ENCODE results near the gene DHRS9.

The DHRS9 gene

DNA sequence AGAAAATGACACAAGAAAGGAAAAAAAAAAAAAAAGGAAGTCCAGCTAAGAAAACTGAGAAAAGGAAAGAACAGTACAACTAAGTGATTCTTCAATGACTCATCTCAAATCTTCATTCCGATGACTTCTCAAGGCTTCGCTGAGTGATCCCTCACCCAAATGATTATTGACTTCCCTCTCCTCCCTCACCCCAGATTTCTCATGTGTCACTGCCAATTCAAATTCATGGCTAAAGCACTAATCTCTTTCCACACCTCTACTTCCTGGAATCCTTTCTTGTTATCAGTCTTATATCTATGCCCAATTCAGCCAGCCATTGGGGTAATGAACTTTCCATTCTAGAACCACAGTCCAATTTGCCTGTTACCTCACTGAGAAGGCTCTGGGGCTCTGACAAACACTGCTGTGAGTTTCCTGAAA lies 31.0 kb upstream of the DHRS9 start:
- Histone ChIP-seq H3K4me2 (ENCODE audit: low read depth, low read length) (no peak overlapping the region), H3K27ac (ENCODE audit: low read length) (no peak overlapping the region), H3K9me3 (replicated peaks; ENCODE audit: insufficient read depth, low read length) (no peaks in the 10 kb centered on the region), H3K4me1 (ENCODE audit: low read length) (peaks cover 9% of the 10 kb centered on the region), H3K4me3 (ENCODE audit: low read length) (no peak overlapping the region), H3K79me2 (ENCODE audit: low read length) (no peaks in the 10 kb centered on the region), H3K36me3 (replicated peaks; ENCODE audit: insufficient read depth, low read length) (no peaks in the 10 kb centered on the region), H4K20me1 (ENCODE audit: insufficient read depth, low read length) (no peaks in the 10 kb centered on the region), H3K27me3 (replicated peaks; ENCODE audit: insufficient read depth, low read length) (no peaks in the 10 kb centered on the region), H2AFZ (ENCODE audit: low read length) (no peak overlapping the region), H3K9me2 (replicated peaks; ENCODE audit: insufficient read depth, low read length) (no peaks in the 10 kb centered on the region), H3F3A (ENCODE audit: insufficient read depth, low read length) (no peaks in the 10 kb centered on the region), H3K9ac (ENCODE audit: low read length) (no peak overlapping the region)
- TF ChIP-seq, protein P1, sequence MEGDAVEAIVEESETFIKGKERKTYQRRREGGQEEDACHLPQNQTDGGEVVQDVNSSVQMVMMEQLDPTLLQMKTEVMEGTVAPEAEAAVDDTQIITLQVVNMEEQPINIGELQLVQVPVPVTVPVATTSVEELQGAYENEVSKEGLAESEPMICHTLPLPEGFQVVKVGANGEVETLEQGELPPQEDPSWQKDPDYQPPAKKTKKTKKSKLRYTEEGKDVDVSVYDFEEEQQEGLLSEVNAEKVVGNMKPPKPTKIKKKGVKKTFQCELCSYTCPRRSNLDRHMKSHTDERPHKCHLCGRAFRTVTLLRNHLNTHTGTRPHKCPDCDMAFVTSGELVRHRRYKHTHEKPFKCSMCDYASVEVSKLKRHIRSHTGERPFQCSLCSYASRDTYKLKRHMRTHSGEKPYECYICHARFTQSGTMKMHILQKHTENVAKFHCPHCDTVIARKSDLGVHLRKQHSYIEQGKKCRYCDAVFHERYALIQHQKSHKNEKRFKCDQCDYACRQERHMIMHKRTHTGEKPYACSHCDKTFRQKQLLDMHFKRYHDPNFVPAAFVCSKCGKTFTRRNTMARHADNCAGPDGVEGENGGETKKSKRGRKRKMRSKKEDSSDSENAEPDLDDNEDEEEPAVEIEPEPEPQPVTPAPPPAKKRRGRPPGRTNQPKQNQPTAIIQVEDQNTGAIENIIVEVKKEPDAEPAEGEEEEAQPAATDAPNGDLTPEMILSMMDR (IDR thresholded peaks at IDR 0.05; ENCODE audit: low read length), result no peak
- TF ChIP-seq EZH2phosphoT487 (IDR thresholded peaks at IDR 0.05; ENCODE audit: low read length), result no peak
- no peak for TF ChIP-seq EZH2 (optimal IDR thresholded peaks at IDR 0.05; ENCODE audit: low read depth, low read length)
- DNase-seq, result no peak

DNA sequence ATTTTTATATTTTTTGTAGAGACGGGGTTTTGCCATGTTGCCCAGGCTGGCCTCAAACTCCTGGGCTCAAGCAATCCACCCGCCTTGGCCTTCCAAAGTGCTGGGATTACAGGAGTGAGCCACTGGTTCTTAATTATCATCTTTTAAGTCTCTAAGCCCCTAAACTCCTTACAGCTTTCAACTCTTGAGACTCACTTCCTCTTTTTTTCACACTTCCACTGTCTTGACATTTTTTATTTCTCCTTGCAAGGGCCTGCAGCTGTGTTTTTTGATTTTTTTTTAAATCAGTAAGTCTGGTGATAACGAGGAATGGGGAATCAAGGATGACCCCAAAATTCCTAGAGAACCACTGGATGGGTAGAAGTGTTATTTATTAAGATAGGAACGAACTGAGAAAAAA lies 29.7 kb upstream of the DHRS9 start:
- Histone ChIP-seq H3F3A (ENCODE audit: insufficient read depth, low read length) (no peaks in the 10 kb centered on the region), H3K9me2 (replicated peaks; ENCODE audit: insufficient read depth, low read length) (no peaks in the 10 kb centered on the region), H2AFZ (ENCODE audit: low read length) (no peak overlapping the region), H3K27ac (ENCODE audit: low read length) (no peak overlapping the region), H3K9me3 (replicated peaks; ENCODE audit: insufficient read depth, low read length) (no peaks in the 10 kb centered on the region), H3K79me2 (ENCODE audit: low read length) (no peaks in the 10 kb centered on the region), H3K4me1 (ENCODE audit: low read length) (peaks cover 9% of the 10 kb centered on the region), H3K9ac (ENCODE audit: low read length) (no peak overlapping the region), H4K20me1 (ENCODE audit: insufficient read depth, low read length) (no peaks in the 10 kb centered on the region), H3K4me2 (ENCODE audit: low read depth, low read length) (no peak overlapping the region), H3K4me3 (ENCODE audit: low read length) (no peak overlapping the region), H3K27me3 (replicated peaks; ENCODE audit: insufficient read depth, low read length) (no peaks in the 10 kb centered on the region), H3K36me3 (replicated peaks; ENCODE audit: insufficient read depth, low read length) (no peaks in the 10 kb centered on the region)
- no peak for TF ChIP-seq EZH2phosphoT487 (IDR thresholded peaks at IDR 0.05; ENCODE audit: low read length)
- no peak for TF ChIP-seq EZH2 (optimal IDR thresholded peaks at IDR 0.05; ENCODE audit: low read depth, low read length)
- TF ChIP-seq, protein P1 (IDR thresholded peaks at IDR 0.05; ENCODE audit: low read length), result no peak
- DNase-seq, result no peak

DNA sequence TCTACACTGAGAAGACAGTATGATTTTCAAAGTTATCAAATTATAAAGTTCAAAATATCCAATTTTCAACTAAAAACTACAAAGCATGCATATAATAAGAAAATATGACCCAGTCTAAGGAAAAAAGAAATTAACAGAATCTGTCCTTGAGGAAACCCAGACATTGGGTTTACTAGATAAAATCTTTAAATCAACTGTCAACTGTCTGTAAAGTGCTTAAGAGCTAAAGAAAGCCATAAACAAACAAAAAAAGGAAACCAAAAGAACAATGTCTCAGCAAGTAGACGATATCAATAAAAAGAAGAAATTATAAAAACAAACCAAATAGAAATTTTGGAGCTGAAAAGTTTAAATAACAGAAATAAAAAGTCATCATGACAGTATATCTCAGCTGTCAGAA lies 27.8 kb upstream of the DHRS9 start:
- Histone ChIP-seq H3K9ac (ENCODE audit: low read length) (no peak overlapping the region), H3K79me2 (ENCODE audit: low read length) (no peaks in the 10 kb centered on the region), H3K9me3 (replicated peaks; ENCODE audit: insufficient read depth, low read length) (no peaks in the 10 kb centered on the region), H3K4me2 (ENCODE audit: low read depth, low read length) (no peak overlapping the region), H3F3A (ENCODE audit: insufficient read depth, low read length) (no peaks in the 10 kb centered on the region), H3K9me2 (replicated peaks; ENCODE audit: insufficient read depth, low read length) (no peaks in the 10 kb centered on the region), H3K4me3 (ENCODE audit: low read length) (no peak overlapping the region), H3K27me3 (replicated peaks; ENCODE audit: insufficient read depth, low read length) (no peaks in the 10 kb centered on the region), H3K36me3 (replicated peaks; ENCODE audit: insufficient read depth, low read length) (no peaks in the 10 kb centered on the region), H2AFZ (ENCODE audit: low read length) (no peak overlapping the region), H3K4me1 (ENCODE audit: low read length) (peaks cover 9% of the 10 kb centered on the region), H4K20me1 (ENCODE audit: insufficient read depth, low read length) (no peaks in the 10 kb centered on the region), H3K27ac (ENCODE audit: low read length) (no peak overlapping the region)
- TF ChIP-seq EZH2 (optimal IDR thresholded peaks at IDR 0.05; ENCODE audit: low read depth, low read length), result no peak
- DNase-seq, result no peak

DNA sequence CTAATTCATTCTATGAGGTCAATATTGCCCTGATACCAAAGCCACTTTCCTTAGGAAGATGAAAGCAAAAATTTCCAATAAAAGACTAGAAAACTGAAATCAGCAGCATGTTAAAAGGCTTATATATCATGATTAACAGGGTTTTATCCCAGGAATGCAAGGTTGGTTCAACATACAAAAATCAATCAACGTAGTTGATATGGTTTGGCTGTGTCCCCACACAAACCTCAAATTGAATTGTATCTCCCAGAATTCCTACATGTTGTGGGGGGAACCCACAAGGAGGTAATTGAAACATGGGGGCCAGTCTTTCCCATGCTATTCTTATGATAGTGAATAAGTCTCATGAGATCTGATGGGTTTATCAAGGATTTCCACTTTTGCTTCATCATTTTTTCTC lies 26.5 kb upstream of the DHRS9 start:
- Histone ChIP-seq H2AFZ (ENCODE audit: low read length) (no peak overlapping the region), H4K20me1 (ENCODE audit: insufficient read depth, low read length) (no peaks in the 10 kb centered on the region), H3K27ac (ENCODE audit: low read length) (no peak overlapping the region), H3K4me2 (ENCODE audit: low read depth, low read length) (no peak overlapping the region), H3K9me2 (replicated peaks; ENCODE audit: insufficient read depth, low read length) (no peaks in the 10 kb centered on the region), H3K4me3 (ENCODE audit: low read length) (no peak overlapping the region), H3K4me1 (ENCODE audit: low read length) (peaks cover 9% of the 10 kb centered on the region), H3F3A (ENCODE audit: insufficient read depth, low read length) (no peaks in the 10 kb centered on the region), H3K9me3 (replicated peaks; ENCODE audit: insufficient read depth, low read length) (no peaks in the 10 kb centered on the region), H3K27me3 (replicated peaks; ENCODE audit: insufficient read depth, low read length) (no peaks in the 10 kb centered on the region), H3K36me3 (replicated peaks; ENCODE audit: insufficient read depth, low read length) (no peaks in the 10 kb centered on the region), H3K79me2 (ENCODE audit: low read length) (no peaks in the 10 kb centered on the region), H3K9ac (ENCODE audit: low read length) (no peak overlapping the region)
- TF ChIP-seq, protein P1 (IDR thresholded peaks at IDR 0.05; ENCODE audit: low read length), result no peak
- TF ChIP-seq EZH2phosphoT487 (IDR thresholded peaks at IDR 0.05; ENCODE audit: low read length), result no peak
- TF ChIP-seq EZH2 (optimal IDR thresholded peaks at IDR 0.05; ENCODE audit: low read depth, low read length), result no peak
- DNase-seq, result no peak
